Measurements from ENCODE around the gene MRPS14.

The MRPS14 gene

GRCh38 chr1:174969977-174970376 is 53.2 kb downstream of the MRPS14 start:
- no peak for DNase-seq (ENCODE audit: low read depth)
- H3K4me3 ChIP-seq (ENCODE audit: low read length) = no peak overlapping the region
- TF ChIP-seq CTCF (conservative IDR thresholded peaks at IDR 0.05; ENCODE audit: low read length) = no peak

- H3K4me3 ChIP-seq (ENCODE audit: low read length) = no peak overlapping the region
- peak; percentile 63 for DNase-seq (ENCODE audit: low read depth)
Observed at GRCh38 chr1:174968750-174969244, 54.4 kb downstream of the MRPS14 start.

GRCh38 chr1:174967845-174968705 is 55.1 kb downstream of the MRPS14 start:
- no peak for DNase-seq (ENCODE audit: low read depth)
- TF ChIP-seq CTCF (conservative IDR thresholded peaks at IDR 0.05; ENCODE audit: low read length) = no peak
- no peak overlapping the region for H3K4me3 ChIP-seq (ENCODE audit: low read length)

More at GRCh38 chr1:174968750-174969244, 54.4 kb downstream of the MRPS14 start:
- no peak for TF ChIP-seq CTCF (conservative IDR thresholded peaks at IDR 0.05; ENCODE audit: low read length)

- DNase-seq (ENCODE audit: low read depth) = peak; percentile 12
- H3K4me3 ChIP-seq (ENCODE audit: low read length) = no peak overlapping the region
- TF ChIP-seq CTCF (conservative IDR thresholded peaks at IDR 0.05; ENCODE audit: low read length) = no peak
Observed at GRCh38 chr1:174966008-174966572, 57.1 kb downstream of the MRPS14 start.

- no peak for DNase-seq (ENCODE audit: low read depth)
- H3K4me3 ChIP-seq (ENCODE audit: low read length) = no peak overlapping the region
- no peak for TF ChIP-seq CTCF (conservative IDR thresholded peaks at IDR 0.05; ENCODE audit: low read length)
Observed at GRCh38 chr1:174965362-174966007, 57.7 kb downstream of the MRPS14 start.

- H3K4me3 ChIP-seq (ENCODE audit: low read length) = no peak overlapping the region
- TF ChIP-seq CTCF (conservative IDR thresholded peaks at IDR 0.05; ENCODE audit: low read length) = no peak
- peak; percentile 56 for DNase-seq (ENCODE audit: low read depth)
Observed at GRCh38 chr1:174964972-174965361, 58.3 kb downstream of the MRPS14 start.
